Measurements from ENCODE around the gene INSRR.

INSRR gene

DNA sequence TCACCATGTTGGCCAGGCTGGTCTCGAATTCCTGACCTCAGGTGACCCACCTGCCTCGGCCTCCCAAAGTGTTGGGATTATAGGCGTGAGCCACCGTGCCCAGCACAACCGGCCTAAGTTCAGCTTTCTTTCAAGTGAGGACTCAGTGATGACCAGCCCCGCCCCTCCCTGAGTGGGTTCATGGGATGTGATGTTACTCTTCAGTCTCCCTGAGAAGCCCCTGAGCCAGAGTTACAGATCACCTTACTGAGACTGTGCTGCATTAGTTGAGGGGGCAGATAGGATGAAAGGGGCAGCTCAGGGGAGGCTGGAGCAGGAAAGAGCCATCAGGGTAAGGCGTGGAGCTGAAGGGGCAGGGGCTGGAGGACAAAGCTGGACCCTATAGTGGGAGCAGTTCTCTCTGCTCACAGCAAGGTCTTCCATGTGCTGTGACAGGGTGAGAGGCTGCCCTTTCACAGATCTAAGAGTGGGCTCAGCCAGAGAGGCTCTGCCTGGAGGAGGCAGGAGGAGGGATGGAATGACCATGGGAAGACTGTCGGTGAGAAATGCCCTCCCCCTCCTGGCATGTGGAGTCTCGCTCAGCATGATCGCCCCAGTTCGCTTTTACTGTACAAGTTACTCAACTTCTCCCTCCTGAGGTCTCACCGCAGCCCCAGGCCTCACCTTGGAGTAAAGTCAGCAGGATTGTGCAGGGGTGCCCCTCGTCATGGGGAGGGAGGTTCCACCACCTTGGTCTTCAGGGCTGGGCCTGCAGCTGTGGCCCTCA, 55.6 kb downstream of the INSRR start:
- DNase-seq, result no peak

- DNase-seq, result no peak
Measured at GRCh38 chr1:156802421-156802935, 56.4 kb downstream of the INSRR start.

DNA sequence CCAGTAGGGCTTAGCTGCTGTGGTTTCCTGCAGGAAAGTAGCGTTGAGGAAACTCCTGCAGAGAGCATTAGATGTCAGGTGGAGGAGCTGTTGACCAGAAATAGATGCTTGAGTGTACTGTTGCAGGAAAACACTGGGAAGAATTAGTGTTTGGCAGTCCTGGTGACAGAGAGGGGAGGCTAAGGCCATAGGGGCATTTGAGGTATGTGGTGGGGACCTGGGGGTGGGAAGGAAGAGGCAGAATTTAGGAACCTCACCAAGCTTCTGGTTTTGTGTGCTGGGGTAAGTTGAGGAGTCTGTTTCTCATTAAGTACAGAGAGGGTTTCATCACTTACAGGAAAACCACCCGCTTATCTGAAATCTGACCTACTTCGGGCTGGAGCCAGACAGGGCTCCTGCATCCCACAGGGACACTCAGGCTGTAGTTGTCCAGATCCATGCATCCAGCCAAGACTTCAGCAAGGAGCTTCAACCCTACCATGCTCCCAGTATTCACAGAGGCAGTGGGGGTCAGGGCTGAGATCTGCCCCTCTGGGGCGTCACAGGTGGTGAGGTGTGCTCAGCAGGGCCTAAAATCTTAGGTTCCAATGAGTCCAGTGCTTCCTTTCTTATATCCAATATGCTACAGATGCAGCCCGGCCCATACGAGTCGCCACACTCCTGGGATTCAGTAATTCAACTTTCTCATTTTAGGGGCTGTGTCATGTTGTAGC, 57.4 kb downstream of the INSRR start:
- no peak for DNase-seq

- peak in 3 of 4 experiments; percentile 11 to 36 (median 31) for DNase-seq
Measured at GRCh38 chr1:156797212-156797871, 61.6 kb downstream of the INSRR start.

DNA sequence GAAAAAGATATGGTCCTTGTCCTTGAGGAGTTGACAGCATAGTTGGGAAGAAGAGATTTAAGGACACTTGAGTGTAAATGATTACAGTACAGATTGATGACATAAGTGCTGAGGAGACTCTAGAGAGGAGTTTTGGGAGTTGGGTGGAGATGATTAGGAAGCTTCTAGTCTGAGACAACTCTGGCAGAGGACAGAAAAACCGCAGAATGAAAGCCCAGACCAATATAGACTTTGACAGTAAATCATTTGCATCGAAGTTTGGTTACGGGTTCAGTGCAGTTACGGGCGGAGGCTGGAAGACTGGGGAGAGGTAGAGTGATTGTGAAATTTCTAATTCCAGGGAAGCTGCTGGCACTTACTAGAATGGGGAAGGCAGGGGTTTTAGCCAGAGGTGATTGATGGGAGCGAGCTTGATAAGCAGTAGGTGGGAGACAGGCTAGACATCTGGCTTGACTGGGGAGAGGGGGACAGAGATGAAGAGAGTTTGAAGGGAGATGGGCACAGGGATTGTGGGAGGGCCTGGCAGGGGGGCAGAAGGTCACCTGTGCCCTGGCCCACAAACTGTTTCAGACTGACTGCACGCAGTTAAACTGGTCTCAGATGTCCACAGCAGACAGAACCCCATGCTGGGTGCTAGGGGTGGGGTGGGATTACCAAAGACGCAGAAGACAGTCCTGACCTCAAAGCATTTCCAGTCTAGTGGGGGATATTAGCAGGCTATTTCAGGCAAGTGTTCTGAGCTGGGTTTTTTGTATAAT, 62.4 kb downstream of the INSRR start:
- no peak for DNase-seq

GRCh38 chr1:156795787-156796186, 63.1 kb downstream of the INSRR start:
- DNase-seq, result no peak

GRCh38 chr1:156795374-156795733, 63.6 kb downstream of the INSRR start:
- no peak for DNase-seq

- DNase-seq, result no peak
Measured at GRCh38 chr1:156794506-156795373, 64.2 kb downstream of the INSRR start.
